HEK293T (cell line): ENCODE results near the gene PRCP.

Experiments used
- ELF4 ChIP-seq: fragments of 450-650 bp; IDR thresholded peaks from 2 replicates; pipeline ENCODE4 v1.6.1; 2017; ENCODE audit warnings: antibody characterized with exemption
- FOXA1 ChIP-seq: fragments of 450-650 bp; IDR thresholded peaks from 2 replicates; pipeline ENCODE4 v1.6.1; 2016; ENCODE audit warnings: mild to moderate bottlenecking
- HDGF ChIP-seq: fragments of 450-650 bp; IDR thresholded peaks from 2 replicates; pipeline ENCODE4 v1.6.1; 2017; ENCODE audit warnings: antibody characterized with exemption, borderline replicate concordance
- SP1 ChIP-seq: fragments of 450-650 bp; IDR thresholded peaks from 2 replicates; pipeline ENCODE4 v1.6.1; 2017
- SUZ12 ChIP-seq: fragments of 450-650 bp; IDR thresholded peaks from 2 replicates; pipeline ENCODE4 v1.6.1; 2016; ENCODE audit warnings: mild to moderate bottlenecking

GRCh38 chr11:82902880-82903279 is 2.6 kb upstream of the PRCP start:
- TF ChIP-seq FOXA1: no peak
- TF ChIP-seq ELF4: no peak
- no peak for TF ChIP-seq SP1
- TF ChIP-seq HDGF: no peak
- no peak for TF ChIP-seq SUZ12
